GM18873 (cell line): Measurements from ENCODE around the gene HAUS3.
"Not testable (repeated sequence)": the region's sequence is repeated elsewhere in the genome, so short reads cannot be mapped to it uniquely, and the experiment has no call there.

Experiments used
- ATAC-seq: cut with Tn5 transposase; IDR thresholded peaks from one replicate; pipeline ENCODE4 v1.9.1; 2021; ENCODE audit warnings: mild to moderate bottlenecking, moderate library complexity, moderate number of reproducible peaks; ENCODE audit not compliant: unreplicated experiment, low FRiP score

Gene HAUS3

DNA sequence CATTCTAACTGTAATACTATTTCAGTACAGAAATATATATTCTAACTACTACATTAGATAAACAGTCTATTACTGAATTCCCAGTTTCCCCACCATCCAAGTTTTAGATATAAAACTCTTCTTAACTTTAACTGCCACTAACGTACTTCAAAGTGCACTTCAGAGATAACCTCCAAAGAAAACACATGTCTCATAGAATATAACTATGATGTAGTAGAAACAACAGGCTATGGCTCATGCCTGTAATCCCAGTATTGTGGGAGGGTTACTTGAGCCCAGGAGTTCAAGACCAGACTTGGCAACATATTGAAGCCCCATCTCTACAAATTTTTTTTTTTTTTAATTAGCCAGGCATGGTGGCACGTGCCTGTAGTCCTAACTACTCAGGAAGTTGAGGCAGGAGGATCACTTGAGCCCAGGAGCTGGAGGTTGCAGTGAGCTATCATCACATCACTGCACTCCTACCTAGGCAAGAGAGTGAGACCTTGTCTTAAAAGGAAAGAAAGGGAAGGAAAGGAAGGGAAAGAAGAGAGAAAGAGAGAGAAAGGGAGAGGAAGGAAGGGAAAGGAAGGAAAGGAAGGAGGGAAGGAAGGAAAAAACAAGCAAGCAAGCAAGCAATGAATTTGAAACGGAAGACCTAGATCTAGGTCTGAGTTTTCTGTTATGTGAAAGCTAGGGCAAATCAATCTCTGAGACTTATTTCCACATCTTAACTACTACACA is 4.8 kb downstream of the HAUS3 start:
- no peak for ATAC-seq

DNA sequence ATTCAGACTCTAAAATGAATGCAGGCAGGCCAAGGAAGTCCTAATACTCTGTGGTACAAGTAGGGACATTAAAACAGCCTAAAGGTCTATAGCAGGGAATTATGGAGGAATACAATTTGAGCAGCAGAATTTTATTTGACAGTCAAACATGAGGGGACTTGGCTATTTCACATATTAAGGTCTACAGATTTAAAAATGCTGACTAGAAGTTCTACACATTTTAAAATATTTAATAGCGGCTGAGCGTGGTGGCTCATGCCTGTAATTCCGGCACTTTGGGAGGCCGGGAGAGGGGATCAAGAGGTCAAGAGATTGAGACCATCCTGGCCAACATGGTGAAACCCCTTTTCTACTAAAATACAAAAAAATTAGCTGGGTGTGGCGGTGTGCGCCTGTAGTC is 10.8 kb downstream of the HAUS3 start:
- ATAC-seq, result no peak

DNA sequence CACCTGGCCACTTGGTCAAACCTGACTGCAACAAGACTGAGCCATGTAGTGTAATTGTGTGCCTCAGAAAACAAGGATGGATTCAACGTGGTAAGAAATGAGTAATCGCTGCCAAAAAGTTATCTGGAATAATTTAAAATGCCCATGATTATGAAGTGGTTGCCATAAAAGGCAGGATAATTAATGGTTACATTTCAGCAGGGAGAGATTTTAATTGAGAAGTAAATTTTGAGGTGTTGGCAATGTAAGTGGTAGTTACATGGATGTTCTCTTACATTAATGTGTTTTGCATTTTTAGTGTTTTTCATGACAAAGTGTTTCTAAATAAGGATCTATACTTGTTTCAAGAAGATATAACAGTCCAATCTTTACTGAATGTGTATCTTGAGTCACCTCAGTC is 15.7 kb downstream of the HAUS3 start:
- no peak for ATAC-seq

DNA sequence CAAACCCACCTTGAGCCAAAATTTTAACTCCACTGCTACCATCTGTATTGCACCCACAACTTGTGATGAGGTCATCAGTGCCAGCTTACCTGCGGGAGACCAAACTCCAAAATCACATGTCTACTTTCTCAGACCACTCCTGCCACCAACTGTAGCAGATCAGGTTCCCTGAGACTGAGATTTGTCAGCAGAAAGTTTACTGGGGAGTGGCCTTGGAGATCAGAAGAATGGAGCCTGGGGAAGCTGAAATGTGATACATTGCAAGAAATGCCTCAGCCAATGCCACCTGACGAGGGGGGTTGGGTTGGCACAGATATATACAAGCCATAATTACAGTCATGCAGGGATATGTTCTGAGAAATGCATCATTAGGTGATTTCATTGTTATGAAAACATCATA is 19.1 kb downstream of the HAUS3 start:
- no peak for ATAC-seq

DNA sequence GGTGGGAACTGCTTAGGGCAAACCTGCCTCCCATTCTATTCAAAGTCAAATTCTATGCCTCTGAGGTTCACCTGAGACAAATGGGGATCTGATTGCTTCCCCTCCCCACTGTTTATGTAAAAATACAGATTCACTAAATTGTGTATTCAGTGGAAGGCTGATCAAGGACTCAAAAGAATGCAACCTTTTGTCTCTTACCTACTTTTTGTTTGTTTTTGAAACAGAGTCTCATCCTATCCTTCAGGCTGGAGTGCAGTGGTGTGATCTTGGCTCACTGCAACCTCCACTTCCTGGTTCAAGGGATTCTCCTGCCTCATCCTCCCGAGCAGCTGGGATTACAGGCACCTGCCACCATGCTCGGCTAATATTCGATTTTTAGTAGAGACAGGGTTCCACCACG is 20.5 kb downstream of the HAUS3 start:
- not testable (repeated sequence) for ATAC-seq

DNA sequence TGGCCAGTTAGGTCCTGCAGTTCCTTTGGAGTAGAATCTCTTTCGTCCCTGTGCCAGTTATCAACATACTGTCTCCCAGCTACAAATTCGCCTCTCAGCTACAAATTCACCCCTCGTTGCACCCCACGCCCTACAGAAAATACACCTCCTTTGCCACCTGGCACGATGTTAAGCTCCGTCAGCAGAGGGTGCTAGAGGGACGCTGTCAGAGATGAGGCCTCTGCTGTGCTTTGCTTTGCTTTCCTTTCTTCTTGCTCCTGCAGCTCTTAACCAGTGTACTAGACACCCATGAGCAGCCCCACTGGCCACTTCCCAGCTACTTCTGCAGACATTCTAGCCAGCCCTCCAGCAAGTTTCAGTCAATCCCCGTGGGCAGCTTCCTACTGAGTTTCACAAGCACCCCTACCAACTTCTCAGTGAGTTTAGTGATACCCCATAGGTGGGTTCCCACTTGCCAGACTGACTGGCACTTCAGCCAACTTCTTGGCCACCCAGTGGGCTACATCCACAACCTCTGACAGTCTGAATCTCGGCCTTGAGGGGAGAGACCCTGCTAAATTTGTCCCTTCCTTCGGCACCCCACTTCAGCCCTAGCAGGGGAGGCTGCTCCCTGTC is 21.8 kb downstream of the HAUS3 start:
- ATAC-seq, result no peak

DNA sequence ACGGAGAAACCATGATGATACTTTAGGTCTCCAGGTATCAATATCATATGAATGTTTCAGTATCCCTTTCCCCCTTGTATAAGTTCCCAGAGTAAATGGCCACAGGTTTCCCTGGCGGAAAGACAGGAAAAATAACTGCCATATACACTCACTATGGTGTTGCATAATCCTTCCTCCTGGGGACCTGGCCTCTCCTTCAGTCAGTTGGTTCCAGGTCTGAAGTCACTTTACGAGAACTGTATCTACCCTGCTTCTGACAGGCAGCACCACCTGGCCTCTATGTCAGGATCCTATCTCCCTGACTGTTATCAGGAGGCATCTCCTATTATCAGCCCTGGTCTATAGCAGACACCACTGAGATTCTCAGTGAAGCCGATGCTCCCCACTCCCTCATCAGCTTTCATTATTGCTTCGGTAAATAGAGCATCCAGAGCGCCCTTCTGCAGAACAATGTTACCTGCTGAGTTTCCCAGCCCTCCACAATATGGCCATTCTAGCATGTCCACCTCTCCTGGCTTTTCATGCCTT is 22.6 kb downstream of the HAUS3 start:
- ATAC-seq, result no peak

DNA sequence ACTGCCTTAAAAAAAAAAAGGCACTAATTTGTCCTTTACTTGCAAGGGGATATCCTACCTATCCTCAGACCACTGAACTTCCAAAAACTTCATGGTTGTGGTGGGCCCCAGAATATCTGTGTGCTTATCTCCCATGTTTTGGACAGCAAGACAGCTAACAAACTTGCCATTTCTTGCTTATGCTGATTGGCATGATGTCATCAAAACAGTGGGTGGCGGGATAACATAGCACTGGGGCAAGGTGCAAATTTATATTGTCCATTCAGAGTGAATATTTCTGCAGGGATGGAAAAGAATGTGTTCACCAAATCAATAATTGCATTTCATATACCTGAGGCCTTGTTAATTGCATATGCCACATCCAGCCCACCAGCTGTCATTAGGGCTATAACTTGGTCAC is 23.5 kb downstream of the HAUS3 start:
- ATAC-seq, result no peak

DNA sequence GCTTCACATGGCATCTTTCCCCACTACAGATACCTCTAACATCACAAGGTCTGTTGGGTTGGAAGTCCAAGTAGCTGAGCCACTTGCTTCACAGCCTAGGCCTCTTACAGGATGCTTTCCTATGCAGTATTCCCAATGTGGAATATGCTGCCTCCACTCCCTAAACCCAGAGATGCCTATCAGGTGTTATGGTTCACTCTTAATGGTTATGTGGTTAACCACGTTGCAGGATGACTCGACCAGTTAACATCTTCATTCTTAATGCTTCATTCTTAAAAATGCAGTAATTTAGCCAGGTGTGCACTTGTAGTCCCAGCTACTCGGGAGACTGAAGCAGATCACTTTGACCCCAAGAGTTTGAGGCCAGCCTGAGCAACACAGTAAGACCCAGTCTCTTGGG is 24.2 kb downstream of the HAUS3 start:
- no peak for ATAC-seq

DNA sequence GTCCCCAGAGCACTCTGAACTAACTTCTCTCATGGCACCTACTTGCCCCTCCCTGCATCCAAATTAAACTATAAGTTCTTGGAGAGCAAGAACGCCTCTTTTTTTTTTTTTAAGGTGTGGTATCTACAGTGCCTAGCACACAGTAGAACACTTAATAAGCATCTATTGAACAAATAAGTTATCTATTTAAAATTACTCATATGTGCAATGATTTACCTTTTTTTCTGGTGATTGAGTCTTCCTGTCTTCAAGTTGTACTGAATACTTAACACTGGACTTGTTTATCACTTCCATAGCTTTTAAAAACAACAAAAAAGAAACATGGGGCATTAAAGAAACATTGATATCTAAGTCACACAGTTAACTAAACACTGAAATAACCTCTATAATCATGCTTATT is 29.1 kb downstream of the HAUS3 start:
- ATAC-seq, result no peak

DNA sequence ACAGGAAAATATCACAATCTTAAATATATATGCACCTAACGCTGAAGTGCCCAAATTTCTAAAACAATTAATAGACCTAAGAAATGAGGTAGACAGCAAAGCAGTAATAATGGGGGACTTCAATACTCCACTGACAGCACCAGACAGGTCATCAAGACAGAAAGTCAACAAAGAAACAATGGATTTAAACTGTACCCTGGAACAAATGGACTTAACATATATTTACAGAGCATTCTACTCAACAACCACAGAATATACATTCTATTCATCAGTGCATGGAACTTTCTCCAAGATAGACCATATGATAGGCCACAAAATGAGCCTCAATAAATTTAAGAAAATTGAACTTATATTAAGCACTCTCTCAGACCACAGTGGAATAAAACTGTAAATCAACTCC is 39.1 kb downstream of the HAUS3 start:
- not testable (repeated sequence) for ATAC-seq

DNA sequence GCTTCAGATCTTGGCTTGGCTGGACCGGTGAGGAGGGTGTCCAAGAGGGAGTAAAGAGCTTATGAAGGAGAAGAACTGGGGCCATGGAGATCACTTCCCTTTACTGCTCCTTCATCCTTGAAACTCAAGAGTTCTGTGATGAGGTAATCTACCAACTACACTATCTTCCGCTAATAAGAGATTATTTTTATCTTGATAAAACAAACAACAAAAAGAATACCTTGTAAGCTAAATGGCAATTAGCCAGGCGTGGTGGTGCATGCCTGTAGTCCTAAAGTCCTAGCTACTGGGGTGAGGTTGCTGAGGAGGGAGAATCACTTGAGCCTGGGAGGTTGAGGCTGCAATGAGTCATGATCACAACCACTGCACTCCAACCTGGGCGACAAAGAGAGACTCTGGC is 47.4 kb downstream of the HAUS3 start:
- no peak for ATAC-seq

DNA sequence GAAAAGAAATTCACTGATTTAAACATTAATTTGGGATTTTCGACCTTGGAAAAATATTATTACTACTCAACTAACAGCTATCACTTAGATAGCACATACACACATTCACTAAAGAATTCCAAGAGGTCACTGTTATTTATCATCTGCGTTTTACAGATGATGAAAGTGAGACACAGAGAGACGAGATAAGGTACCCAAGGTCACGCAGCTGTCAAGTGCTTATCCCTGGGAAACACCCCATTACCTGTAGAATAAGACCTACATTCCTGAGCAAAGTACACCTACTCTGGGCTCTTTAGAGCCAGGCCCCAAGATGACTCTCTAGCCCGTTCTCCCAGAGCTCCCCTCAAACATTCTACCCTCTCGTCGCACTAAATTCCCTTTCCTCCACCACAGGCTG is 48.6 kb downstream of the HAUS3 start:
- ATAC-seq, result no peak

DNA sequence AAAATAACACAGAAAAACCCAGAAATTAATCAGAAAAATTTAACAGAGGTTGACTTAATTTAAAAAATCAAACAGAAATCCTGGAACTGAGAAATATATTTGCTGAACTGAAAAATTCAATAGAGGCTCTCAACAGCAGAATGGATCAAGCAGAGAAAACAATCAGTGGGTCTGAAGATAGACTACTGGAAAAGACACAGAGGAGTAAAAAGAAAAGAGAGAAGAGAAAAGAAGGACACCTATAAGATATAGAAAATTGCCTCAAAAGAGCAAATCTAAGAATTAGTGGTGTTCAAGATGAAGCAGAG is 55.1 kb downstream of the HAUS3 start:
- ATAC-seq, result no peak

DNA sequence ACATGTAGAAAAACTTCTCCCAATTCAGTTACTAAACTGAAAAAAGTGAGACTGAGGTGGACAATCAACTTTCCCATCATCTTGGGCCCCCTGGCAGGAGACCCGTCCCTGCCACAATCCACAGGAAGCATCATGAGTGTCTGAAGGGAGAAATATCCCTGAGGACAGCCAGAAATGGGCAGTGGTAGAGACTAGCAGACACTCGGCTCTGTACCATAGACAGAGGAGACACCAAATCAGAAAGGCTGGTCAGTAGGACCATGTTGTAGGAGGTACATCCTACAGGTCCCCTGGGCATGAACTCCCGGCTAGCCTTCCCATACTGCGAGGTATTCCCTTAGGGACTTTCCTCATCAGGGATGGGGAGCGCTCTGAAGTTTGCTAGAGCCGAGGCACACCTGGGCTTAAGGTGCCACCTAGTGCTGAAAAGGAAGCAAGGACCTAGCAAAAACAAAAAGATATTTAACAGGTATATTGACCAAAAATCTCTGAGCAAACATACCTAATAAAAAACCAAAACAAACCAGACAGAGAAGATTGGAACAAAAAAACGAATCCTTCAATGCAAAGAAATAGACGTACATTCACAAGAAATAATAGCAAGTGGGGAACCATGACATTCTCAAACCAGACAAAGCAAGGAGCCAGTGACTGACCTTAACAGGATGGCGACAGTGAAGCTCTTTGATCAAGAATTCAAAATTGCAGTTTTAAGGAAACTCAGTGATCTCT is 55.6 kb downstream of the HAUS3 start:
- ATAC-seq, result no peak

DNA sequence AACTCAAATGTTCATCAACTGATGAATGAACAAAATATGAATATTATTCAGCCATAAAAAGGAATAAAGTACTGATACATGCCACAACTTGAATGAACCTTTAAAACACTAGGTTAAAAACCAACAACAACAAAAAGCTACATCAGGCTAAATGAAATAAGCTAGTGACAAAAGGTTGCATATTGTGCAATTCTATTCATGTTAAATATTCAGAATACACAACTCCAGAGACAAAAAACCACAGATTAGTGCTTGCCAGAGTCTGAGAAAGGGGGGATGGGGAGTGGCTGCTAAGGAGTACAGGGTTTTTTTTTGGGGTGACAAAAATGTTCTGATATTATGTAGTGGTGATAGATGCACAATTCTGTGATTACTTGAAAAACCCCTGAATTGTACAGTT is 58.5 kb downstream of the HAUS3 start:
- no peak for ATAC-seq

DNA sequence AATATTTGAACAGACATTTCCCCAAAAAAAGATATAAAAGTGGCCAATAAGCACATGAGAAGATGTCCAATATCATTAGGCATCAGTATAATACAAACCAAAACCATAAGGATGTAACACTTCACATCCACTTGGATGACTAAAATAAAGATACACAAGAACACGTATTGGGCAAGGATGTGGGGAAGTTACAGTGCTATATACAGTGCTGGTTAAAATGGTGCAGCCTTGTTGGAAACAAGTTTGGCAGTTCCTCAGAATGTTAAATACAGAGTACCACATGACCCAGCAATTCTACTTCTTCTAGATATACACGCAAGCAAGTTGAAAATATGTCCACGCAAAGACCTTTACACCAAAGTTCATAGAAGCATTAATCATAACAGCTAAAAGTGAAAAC is 58.9 kb downstream of the HAUS3 start:
- ATAC-seq, result no peak

DNA sequence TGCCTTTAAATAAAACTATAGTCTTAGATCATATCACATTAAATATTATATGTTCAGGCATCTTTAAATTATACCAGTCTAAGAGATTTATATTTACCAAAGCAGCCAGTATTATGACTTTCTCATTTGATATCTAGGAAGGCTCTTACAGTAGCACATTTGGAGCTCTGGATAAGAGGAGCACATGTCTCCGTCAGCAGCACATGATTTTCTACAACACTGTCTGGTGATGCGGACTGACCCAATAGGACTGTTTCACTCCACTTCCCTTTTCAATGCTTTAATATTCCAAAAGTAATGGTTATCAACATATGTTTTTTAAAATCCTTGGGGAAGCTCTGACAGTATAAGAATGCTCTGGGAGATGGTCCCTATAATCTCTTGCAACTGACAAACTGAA is 61.5 kb downstream of the HAUS3 start:
- ATAC-seq, result no peak

DNA sequence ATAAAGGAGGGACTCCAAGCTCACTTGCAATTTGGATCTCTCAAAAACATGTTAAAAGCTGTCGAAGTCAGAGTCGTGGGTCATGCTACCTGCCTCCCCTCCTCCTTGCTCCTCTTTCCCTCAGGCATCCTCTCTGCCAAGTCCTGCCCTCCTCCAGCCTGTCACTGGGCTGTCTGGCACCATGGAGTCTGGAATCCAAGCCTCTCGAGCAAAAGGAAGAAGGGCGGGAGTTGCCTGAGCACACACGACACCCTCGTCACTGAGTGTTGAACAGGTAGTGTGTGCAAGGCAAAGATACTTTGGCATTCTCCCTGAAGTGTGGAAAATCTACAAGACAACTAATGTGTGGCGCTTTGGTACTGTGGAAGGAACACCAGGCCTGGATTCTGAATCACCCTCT is 62.2 kb downstream of the HAUS3 start:
- ATAC-seq, result no peak

DNA sequence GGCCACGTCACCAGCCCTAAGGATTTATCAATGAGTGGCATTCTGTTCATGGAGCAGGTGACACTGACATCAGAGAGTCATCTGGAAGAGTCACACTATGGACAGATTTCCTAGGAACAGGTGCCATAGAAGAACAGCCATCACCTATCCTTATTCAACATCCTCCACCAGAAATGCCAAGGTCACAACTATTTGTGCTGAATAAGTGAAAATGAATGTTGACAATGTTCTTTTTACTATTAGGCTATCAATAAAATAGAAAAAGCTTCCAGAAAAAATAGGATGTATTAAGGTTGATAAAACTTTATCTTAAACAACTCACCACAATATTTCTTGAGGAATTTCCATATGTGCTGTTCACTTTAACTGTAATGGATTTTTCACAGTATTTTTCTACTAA is 62.9 kb downstream of the HAUS3 start:
- ATAC-seq, result no peak
